ENCODE results near the gene FOXO3.

Gene FOXO3

GRCh38 chr6:108712946-108713345 lies 152.2 kb downstream of the FOXO3 start:
- no peak for DNase-seq (ENCODE audit: low read depth in 2 of 2)

- DNase-seq (ENCODE audit: low read depth in 2 of 2): no peak
Measured at GRCh38 chr6:108714101-108714765, 153.5 kb downstream of the FOXO3 start.

- DNase-seq (ENCODE audit: low read depth in 2 of 2): no peak
Measured at GRCh38 chr6:108714766-108715414, 154.2 kb downstream of the FOXO3 start.

- DNase-seq (ENCODE audit: low read depth in 2 of 2): no peak
Measured at GRCh38 chr6:108715832-108716231, 155.1 kb downstream of the FOXO3 start.

- no peak for DNase-seq (ENCODE audit: low read depth in 2 of 2)
Measured at GRCh38 chr6:108716801-108717791, 156.4 kb downstream of the FOXO3 start.

GRCh38 chr6:108719477-108719876 lies 158.8 kb downstream of the FOXO3 start:
- no peak for DNase-seq (ENCODE audit: low read depth in 2 of 2)

GRCh38 chr6:108720827-108721226 lies 160.1 kb downstream of the FOXO3 start:
- no peak for DNase-seq (ENCODE audit: low read depth in 2 of 2)

GRCh38 chr6:108721286-108721685 lies 160.6 kb downstream of the FOXO3 start:
- no peak for DNase-seq (ENCODE audit: low read depth in 2 of 2)

GRCh38 chr6:108723594-108723993 lies 162.9 kb downstream of the FOXO3 start:
- no peak for DNase-seq (ENCODE audit: low read depth in 2 of 2)

GRCh38 chr6:108726726-108727339 lies 166.1 kb downstream of the FOXO3 start:
- DNase-seq (ENCODE audit: low read depth in 2 of 2): no peak

- no peak for DNase-seq (ENCODE audit: low read depth in 2 of 2)
Measured at GRCh38 chr6:108727966-108728730, 167.4 kb downstream of the FOXO3 start.

- DNase-seq (ENCODE audit: low read depth in 2 of 2): no peak
Measured at GRCh38 chr6:108728826-108729225, 168.1 kb downstream of the FOXO3 start.

- DNase-seq (ENCODE audit: low read depth in 2 of 2): no peak
Measured at GRCh38 chr6:108730635-108731515, 170.2 kb downstream of the FOXO3 start.

- no peak for DNase-seq (ENCODE audit: low read depth in 2 of 2)
Measured at GRCh38 chr6:108732091-108732870, 171.6 kb downstream of the FOXO3 start.

- no peak for DNase-seq (ENCODE audit: low read depth in 2 of 2)
Measured at GRCh38 chr6:108733051-108733450, 172.3 kb downstream of the FOXO3 start.

- no peak for DNase-seq (ENCODE audit: low read depth in 2 of 2)
Measured at GRCh38 chr6:108733706-108734265, 173.1 kb downstream of the FOXO3 start.
